Urothelium cell line (cell line): ENCODE measurements around the gene SSB.
"Not testable (repeated sequence)": the region's sequence is repeated elsewhere in the genome, so short reads cannot be mapped to it uniquely, and the experiment has no call there.

Experiments used
- DNase-seq: peaks from one replicate; pipeline ENCODE4 v3.0.0; 2011; ENCODE audit warnings: low spot score, mixed read lengths
- FAIRE-seq: peaks from 2 replicates; lab custom pipeline; 2011; peaks lifted over from hg19 to GRCh38; lab: Jason Lieb, UNC

The SSB gene

DNA sequence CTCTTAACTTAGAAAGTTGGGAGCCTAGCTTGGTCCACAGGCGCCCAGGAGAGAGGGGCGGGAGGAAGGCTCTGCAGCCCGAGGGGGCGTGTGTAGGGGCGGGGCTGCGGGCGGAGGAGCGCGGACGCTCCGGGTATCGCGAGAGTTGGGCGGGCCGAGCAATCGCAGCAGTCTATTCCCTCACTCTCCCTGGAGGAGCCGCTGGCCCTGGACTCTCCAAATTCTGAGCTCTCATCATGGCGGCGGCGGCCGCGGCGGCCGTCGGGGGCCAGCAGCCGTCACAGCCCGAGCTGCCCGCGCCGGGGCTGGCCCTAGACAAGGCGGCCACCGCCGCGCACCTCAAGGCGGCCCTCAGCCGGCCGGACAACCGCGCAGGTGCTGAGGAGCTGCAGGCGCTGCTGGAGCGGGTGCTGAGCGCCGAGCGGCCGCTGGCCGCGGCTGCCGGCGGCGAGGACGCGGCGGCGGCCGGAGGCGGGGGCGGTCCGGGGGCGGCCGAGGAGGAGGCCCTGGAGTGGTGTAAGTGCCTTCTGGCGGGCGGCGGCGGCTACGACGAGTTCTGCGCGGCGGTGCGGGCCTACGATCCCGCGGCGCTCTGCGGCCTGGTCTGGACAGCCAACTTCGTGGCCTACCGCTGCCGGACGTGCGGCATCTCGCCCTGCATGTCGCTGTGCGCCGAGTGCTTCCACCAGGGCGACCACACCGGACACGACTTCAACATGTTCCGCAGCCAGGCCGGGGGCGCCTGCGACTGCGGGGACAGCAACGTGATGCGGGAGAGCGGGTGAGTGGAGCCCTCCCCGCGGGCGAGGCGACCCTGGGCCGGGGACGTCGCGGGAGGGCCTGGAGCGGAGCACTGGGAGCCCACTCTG, 28.8 kb downstream of the SSB start, which contains the start of gene UBR3:
Gene UBR3, plus strand, starts transcription at position 183 of the 869 bp plus-strand sequence. Its CDS starts 54 bp downstream, at position 237.
- FAIRE-seq (no peak), DNase-seq (peak; percentile 99)

DNA sequence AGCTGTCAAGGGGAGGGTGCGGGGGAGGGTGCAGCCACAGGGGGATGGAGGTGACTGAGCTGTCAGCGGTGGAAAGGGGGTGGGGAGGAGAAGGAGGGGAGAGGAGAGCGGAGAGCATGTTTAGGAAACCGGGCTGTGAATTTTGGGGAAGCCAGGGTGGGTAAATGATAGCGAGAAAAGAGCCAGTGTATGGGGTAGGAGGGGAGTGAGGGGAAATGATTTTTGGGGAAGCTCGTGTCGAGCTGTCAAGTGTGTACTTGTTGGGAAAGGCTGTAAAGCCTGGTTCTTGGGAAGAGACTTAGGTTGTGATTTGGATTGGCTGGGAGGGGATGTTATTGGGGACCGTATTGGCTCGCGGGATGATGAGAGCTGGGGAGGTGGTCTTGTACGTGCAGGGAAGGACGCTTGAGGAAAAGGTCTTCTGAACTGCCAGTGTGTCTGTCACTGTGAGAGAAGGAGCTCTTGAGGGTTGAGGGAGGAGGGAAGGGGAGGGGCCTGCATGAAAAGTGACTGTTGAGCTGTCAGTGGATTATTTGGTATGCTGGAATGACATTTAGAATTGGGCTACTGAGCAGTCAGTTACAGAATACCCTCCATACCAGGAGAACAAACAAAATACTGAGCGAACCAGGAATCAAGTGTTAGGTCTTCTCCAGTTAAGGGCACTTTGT, 29.6 kb downstream of the SSB start:
- DNase-seq (peak; percentile 60), FAIRE-seq (no peak)

- no peak for DNase-seq
Measured at GRCh38 chr2:169834401-169834800, 35.7 kb downstream of the SSB start.

GRCh38 chr2:169838743-169839489, 40.2 kb downstream of the SSB start:
- FAIRE-seq (no peak), DNase-seq (no peak)

More at GRCh38 chr2:169834401-169834800, 35.7 kb downstream of the SSB start:
- no peak for FAIRE-seq

DNA sequence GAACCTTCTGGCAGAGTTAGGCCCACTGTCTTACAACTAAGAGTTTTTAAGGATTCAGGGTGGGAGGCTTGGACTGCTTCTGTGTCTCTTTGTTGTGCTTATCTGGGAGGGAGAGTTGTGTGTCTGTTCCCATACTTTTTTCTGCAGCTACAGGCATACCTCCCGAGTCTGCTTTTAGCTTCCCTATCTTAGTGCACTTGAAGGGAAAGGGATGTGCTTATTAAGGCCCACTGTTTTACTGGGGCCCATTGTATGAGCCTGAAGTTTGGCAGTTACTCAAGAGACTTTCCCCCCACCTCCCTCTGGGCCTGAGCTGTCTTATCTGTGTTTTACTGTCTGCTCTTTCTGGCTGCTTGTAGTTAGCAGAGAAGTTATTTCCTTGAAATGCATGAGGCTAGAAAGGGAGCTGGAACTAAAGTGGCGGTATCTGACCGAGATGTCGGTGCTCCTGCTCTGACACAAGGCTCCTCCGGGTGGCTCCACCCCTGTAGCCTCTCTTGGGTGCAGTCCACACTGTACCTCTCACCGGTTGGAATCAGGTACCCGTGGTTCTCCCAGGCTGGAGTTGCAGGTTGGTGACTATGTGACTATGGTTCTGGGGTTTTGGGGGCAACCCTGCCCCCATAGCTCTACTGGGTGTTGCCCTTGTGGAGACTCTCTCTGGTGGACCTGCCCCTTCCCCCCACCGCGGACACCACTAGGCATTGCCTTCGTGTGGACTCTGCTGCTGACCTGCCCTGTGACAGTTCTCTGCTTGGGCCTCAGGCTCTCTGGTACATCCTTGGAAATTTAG, 41.5 kb downstream of the SSB start:
- no peak for FAIRE-seq
- no peak for DNase-seq

- no peak for DNase-seq
- FAIRE-seq, result no peak
Measured at GRCh38 chr2:169840747-169841142, 42.1 kb downstream of the SSB start.

DNA sequence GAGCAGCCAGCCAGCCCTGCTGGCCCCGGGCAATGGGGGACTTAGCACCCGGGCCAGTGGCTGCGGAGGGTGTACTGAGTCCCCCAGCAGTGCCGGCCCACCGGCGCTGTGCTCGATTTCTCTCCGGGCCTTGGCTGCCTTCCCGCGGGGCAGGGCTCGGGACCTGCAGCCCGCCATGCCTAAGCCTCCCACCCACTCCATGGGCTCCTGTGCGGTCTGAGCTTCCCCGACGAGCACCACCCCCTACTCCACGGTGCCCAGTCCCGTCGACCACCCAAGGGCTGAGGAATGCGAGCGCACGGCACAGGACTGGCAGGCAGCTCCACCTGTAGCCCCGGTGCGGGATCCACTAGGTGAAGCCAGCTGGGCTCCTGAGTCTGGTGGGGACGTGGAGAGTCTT, 43.0 kb downstream of the SSB start:
- not testable (repeated sequence) for FAIRE-seq, DNase-seq

GRCh38 chr2:169845016-169845415, 46.3 kb downstream of the SSB start:
- FAIRE-seq (no peak), DNase-seq (no peak)

DNA sequence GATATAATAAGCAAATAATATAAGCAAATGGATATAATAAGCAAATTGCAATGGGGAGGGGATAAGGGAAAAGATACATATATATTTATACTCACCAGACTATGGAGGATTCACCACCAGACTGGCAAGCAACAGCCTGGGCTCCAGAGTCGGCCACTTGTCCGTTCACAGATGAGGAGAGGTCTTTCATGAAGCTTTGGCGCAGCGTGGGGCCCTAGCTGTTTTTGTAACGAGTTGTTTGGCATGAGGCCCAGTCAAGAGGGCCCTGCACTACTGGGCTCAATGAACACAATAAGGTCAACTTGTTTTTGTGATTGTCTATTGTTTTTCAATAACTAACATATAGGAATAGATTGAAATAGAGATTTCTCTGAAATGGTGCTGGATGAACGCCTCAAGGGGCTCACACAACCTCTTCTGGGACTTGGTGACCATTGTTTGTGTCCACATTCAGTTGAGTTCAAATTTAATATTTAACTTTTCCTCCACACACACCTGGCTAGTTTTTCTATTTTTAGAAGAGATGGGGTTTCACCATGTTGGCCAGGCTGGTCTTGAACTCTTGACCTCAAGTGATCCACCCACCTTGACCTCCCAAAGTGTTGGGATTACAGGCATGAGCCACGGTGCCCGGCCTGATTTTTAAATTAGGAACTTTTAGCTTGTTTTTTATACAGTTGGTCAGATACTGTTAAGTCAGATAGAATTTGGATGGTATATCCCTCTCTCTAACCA, 50.5 kb downstream of the SSB start:
- not testable (repeated sequence) for DNase-seq, FAIRE-seq

DNA sequence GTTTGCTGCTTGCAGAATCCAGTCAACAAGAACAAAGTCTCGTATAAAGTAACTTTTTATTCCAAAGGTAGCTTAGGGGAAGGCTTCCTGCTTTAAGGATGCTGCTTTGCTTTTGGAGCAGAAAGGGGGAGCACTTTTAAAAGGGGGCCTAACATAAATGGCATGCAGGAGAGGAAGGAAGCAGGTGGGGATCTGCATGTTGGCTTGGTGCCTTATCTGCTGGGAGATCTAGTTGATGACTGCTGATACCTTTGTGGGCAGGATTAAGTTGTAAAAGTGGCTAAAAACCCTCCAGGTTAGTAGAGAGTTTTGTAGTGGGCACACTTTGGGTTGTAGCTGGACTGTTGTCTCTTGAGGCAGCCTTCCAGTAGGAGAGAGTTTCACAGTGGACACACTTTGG, 51.0 kb downstream of the SSB start:
- FAIRE-seq (no peak), DNase-seq (no peak)

DNA sequence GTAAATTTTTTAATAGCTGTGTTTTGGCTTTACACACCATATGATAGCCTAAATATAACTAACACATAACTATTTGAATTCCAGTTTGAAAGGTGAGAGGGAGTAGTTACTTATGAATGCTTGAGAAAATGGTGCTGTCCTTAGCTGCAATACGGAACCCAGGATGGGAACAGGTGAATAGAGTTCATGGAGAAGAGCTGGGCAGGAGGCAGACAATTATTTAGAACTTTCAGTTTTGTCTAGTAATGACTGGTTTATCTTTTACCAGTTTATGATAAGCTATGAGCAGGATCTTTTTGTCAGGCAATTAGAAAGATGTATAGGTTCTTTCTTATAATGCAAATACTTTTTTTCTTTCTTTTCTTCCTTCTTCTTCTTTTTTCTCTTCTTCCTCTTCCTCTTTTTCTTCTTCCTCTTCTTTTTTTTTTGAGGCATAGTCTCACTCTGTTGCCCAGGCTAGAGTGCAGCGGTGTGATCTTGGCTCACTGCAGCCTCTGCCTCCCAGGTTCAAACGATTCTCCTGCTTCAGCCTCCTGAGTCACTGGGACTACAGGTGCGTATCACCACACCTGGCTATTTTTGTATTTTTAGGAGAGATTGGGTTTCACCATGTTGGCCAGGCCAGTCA, 54.5 kb downstream of the SSB start:
- no peak for FAIRE-seq
- no peak for DNase-seq

- not testable (repeated sequence) for FAIRE-seq, DNase-seq
Measured at GRCh38 chr2:169855281-169856258, 56.9 kb downstream of the SSB start.

DNA sequence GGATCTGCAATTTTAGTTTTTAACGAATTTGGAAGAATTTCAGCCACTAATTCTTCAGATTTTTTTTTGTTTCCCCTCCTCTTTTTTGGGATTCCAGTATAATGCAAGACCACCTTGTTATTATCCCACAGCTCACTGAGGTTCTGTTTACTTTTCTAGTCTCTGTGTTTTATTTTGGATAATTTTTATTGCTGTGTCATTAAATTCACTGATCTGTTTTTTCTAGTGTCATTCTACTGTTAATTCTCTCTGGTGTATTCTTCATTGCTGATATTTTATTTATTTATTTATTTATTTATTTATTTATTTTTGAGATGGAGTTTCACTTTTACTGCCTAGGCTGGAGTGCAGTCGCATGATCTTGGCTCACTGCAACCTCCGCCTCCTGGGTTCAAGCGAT, 60.8 kb downstream of the SSB start:
- FAIRE-seq, result no peak
- no peak for DNase-seq

DNA sequence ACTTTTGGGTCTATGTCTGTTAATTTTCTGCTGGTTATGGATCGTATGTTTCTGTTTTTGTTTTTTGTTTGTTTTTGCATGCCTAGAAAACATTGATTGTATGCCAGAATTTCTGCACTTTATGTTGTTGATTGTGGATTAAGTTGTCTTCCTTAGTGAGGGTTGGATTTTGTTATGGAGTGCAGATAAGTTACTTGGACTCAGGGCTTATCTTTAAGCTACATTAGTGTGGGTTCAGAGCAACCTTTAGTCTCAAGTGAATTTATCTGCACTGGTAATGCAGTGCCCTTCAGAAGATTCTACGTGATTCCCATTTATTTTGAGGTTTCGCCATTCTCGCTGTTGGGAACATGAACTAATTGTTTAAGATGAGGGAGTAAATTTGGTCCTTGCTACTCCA, 61.5 kb downstream of the SSB start:
- DNase-seq, result no peak
- no peak for FAIRE-seq
